GM12864 (cell line): ENCODE results near the gene AGPAT4.

Experiments
- DNase-seq: peaks from one replicate; pipeline ENCODE4 v3.0.0-alpha.2; 2011; ENCODE audit warnings: low read depth
- H3K4me3 ChIP-seq: 2 replicates; pipeline ENCODE4 v1.5.1; 2011; ENCODE audit warnings: mild to moderate bottlenecking, low read depth, low read length, control low read depth
- TF ChIP-seq, protein P1 (sequence below): IDR thresholded peaks from 2 replicates; pipeline ENCODE4 v1.5.1; 2011; ENCODE audit warnings: low read depth, mild to moderate bottlenecking, moderate library complexity, low read length, control low read depth, inconsistent platforms; ENCODE audit errors: missing control alignments

The AGPAT4 gene

DNA sequence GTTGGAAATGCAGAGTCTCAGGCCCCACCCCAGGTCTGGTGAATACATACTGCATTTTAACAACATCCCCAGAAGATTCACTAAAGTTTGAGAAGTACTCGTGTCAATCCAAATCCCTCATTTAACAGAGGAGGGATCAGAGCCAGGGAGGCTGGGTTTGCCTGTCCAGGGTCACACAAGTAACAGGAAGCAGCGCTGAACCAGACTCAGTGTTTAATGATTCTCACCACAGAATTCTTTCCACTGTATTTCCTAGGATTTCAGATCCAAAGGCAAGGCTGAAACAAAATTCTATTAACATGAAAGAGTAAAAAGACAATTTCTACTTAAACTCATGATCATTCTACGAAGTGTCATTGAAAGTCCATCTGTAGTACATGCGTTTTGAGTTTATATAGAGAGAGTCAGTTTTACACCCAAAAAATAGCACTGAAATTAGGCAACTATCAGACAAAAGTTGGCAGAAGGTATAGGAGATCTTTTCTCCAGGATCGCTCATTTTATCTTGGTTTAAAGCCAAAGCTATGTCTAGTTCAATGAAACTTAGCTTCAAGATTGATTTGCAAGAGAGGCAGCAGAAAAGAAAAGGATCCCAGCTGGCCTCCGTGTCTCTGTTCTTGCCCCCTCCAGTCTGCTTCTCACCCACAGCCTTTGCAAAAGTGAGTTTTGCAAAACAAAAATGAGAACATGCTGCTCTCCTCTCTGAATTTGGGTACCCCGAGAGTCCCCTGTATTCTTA lies 6.0 kb upstream of the AGPAT4 start:
- no peak for DNase-seq
- TF ChIP-seq, protein P1, sequence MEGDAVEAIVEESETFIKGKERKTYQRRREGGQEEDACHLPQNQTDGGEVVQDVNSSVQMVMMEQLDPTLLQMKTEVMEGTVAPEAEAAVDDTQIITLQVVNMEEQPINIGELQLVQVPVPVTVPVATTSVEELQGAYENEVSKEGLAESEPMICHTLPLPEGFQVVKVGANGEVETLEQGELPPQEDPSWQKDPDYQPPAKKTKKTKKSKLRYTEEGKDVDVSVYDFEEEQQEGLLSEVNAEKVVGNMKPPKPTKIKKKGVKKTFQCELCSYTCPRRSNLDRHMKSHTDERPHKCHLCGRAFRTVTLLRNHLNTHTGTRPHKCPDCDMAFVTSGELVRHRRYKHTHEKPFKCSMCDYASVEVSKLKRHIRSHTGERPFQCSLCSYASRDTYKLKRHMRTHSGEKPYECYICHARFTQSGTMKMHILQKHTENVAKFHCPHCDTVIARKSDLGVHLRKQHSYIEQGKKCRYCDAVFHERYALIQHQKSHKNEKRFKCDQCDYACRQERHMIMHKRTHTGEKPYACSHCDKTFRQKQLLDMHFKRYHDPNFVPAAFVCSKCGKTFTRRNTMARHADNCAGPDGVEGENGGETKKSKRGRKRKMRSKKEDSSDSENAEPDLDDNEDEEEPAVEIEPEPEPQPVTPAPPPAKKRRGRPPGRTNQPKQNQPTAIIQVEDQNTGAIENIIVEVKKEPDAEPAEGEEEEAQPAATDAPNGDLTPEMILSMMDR = no peak
- no peak overlapping the region for H3K4me3 ChIP-seq

DNA sequence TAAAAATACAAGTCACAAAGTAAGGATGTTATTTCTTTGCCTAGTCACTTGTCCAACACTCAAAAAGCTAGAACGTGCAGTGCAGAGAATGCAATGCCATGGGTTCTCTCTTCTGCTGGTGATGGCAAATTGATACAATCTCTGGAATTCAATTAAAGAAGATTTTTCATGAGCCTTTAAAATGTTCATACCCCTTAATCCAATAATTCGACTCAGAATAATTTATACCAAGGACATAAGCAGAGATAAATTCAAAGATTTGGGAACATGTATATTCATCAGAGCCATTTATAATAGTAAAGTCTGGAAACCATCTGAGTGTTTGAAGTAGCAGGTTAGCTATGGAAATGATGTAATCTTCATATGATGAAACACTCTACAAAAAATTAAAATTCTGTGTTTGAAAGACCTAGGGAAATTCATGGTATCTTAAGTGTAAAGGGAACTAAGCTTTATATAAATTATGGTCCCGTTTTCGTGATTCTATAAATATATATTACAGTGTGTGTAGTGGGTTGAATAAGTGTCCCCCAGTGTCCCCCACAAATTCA lies 2.8 kb upstream of the AGPAT4 start:
- no peak overlapping the region for H3K4me3 ChIP-seq
- TF ChIP-seq, protein P1 = no peak

DNA sequence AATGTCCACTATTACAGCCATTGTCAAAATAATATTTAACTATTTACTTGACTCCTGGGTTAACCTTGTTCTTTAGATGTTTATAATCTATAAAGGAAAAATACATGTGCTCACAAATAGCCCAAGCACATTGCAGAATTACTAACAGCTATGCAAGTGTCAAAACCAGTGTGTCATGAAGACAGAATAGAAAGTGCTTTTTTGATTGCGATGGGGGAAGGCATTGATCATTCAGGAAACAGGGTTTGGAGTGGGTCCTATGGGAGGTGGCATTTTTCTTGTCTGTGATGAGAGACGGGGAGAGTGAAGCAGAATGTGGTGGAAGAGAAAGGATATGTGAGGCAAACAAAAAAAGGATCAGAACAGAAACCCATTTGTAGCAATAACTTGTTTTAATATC lies 1.0 kb upstream of the AGPAT4 start:
- no peak overlapping the region for H3K4me3 ChIP-seq
- TF ChIP-seq, protein P1 = no peak
- no peak for DNase-seq

More for the DNA sequence above, 2.8 kb upstream of the AGPAT4 start:
- no peak for DNase-seq

DNA sequence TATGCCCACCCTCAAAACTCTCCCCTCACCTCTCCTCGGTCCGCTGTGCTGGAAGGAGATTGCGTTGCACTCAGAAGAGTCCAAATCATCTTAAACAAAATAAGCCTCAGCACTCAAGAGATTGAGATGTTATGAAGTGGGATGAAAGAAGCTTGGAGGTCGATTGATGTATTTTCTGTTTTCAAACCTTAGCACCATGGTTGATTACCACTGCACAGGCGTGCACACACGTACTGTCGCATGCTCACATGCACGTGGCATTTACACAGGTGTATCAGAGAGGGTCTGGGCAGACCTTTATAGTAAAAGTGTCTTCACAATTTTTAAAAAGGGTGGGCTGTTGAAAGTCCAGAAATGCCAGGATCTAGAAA lies 612 bp upstream of the AGPAT4 start:
- DNase-seq = no peak
- TF ChIP-seq, protein P1 = no peak
- H3K4me3 ChIP-seq = peak overlapping the region; percentile 84

DNA sequence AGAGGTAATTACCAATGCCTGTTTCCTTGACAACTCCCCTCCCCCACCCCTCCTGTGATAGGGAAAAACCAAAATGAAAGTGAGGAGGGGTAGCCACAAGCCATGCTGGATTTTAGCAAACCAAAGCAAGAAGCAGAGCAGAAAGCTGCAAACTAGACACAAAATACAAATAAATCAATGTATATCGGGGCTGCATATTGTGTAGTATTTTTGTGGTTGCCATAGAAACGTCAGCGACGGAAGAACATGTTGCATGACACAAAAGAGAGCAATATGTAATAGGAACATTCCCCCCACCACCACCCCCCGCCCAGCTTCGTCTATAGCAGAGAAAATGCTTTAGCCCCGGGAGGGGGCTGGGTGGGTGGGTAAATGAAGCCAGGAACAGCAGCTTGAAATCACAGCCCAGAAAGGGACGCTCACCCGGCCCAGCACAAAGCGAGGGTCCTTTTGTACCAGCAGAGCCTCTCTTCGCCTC lies 548 bp downstream of the AGPAT4 start:
- TF ChIP-seq, protein P1 = no peak
- DNase-seq = no peak
- H3K4me3 ChIP-seq = peak overlapping the region; percentile 84

DNA sequence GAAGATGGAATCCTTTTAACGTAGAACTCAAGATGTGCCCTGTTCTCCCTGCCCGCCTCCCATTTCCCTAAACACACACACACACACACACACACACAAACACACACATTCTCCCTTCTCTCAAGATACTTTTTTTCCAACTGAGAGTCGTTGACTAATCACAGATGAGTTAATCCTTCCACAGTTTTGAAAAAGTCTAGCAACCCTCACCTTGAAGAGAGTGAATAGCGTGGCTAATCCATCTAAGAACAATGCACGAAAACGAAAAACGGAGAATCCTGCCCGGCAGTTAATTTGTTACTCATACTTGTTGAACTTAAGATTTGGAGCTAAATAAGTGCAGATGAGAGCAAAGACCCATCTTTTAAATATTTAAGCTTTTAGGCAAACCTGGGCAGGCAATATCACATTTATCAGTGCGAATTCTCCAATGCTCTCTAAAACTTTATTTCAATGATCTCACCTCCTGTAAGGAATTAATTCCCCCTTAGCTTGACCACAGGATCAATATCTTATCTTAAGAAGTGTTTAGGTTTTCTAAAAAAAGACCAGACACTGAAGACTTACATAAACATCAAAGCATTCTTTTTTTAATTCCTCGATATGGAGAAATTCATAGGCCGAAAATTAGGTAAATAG lies 1.1 kb downstream of the AGPAT4 start:
- no peak for DNase-seq
- peak overlapping the region; percentile 84; the same call in 1 of the 2 replicates for H3K4me3 ChIP-seq
- TF ChIP-seq, protein P1 = no peak
